ENCODE data around the gene COL23A1.

Gene COL23A1

DNA sequence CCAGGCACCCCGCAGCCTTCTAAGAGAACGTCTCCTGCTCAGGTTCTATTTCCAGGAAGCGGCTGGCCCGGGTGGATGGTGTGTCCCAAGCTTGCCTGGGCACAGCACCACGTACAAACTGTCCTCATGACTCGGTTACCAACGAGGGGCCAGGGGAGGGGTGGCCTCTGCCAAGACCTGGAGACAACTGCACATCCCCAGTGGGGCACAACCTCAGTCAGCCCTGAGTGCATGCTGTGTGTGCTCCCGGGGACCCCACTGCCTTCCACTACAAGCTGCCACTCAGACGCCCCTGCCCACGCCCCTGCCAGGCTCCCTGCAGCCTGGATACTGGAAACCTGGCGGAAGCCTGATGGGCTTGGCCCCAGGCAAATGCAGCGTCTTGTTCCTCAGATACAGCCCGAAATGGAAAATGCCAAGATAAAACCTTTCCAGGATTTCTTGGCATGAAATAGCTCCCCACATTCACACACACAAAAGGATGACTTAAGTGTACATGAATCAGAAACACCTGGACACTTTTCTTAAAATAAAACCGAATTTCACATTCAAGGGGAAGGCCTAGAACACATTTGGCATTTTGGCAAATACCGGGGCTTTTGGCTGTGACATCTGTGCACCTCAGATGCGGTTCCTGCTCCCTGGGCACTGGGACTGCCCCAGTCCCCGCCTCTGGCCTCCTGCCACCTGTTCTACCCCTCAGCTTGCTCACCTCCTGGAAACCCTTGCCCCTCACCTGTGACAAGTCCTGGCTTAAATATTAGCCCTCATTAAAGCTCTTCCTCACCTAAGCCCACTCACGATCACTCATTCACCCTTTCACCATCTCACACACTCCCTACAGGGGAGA is 62.5 kb downstream of the COL23A1 start:
- no peak for DNase-seq

DNA sequence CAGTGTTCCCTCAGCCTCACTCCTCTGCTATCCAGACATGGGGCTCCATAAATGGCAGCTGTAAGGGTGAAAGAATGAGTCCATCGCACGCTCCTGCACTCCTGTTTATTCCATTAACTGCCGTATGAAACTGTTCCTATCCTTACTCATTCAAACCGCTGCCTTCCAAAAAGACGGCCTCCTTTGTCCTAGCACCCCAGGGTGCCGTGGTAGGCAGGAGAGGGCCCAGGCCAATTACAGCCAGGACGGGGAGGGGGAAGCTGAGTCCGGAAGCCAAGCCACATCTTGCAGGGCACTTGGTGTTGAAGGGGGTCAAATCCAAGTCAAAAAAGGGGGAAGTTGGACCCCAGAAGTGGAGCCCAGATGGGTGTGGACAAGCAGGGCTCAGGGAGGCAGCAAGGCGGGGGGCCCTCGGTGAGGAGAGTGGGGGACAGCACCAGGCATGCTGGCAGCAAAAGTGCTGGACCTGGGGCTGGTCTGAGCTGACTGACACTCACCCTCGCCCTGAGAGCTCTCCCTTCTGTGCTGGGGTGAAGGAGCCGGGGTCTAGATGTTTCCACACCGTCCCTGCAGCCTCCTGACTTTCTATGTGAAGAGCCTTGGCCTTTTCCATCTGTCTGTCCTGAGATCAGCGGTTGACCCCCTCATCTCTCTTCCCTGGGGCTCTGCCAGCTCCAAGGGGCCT is 63.3 kb downstream of the COL23A1 start:
- no peak for DNase-seq

DNA sequence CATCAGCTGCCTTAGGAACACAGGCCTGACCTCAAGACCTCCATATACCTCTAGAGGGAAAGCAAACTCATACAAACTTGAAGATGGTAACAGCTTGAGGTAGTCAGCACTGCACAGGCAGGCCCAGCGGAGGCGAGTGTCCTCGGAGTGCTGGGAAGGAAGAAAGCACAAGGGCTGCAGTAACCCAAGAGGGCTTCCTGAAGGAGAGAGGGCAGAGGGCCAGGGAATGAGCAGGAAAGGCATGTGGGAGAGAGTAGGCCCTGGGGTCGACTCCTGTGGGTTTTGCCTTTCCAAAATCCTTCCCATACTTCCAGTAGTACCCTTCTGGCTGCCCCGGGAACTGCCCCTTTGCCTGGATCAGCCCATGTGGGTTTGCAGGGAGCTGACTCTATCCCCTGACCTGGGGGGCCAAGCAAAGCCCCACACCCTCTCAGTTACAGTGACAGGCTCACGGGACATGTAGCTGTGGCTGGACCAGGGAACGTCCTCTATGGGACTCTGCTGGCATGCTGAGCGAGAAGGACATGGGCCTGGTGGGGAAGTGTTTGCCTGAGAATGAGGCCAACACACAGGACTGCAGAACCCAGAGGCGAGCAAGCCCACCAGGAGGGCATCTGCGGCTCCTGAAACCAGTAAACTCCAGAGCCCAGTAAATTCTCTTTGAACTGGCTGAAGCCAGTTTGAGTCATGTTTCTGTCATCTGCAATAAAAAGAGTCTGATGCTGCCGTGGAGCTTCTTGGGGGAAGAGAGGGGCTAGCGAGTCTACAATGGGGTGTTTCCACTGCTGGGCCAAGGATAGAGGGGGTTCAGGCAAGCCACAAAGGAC is 64.1 kb downstream of the COL23A1 start:
- DNase-seq, result no peak

DNA sequence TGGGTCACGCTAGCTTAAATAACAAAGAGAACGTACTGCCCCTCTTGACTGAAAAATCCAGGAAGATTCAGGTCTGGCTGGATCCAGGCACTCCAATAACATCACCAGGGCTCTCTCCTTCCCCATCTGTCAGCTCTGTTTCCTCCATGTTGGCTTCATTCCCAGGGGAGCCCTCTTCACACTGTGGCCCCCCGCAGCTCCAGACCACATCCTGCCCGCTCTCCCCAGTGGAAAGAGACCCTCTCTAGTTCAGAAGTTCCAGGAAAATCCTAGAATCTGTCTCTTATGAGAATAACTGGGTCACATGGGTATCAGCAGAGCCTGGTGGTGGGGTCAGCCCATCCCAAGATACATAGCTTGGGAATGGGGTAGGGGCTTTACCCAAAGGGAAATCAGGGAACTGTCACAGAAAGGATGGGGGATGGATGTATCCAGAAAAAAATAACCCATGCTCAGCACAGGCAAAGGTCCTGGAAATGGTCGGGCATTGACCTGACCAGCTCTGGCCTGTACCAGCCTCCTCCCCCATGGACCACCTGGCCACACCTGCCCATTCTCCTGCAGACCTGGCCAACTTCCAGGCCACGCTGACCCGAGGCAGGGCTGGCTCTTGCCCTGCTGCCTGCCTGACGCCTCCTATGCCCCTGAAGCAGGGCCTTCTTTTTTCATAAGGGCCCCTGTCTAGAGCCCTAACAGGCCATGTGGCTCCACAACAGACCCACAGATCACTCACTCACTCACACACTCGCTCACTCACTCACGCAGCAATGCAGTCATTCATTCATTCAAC is 65.9 kb downstream of the COL23A1 start:
- DNase-seq, result no peak

DNA sequence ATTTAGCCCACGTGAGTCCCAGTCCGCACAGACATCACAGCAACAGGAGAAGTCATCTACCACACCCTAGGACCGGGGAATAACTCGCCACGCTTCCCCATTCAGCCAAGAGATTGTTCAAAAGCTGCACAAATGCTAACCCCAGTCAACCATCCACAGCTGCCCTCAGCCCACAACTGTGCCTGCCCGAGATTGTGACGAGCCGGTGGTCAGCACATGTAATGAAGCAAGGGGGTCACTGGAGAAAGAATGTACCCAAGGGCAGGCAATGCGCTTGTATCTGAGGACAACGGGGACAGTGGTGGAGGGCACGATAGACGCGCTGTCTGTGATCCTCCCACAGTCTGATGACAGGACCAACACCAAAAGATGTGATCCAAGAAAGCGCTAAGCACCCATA is 67.8 kb downstream of the COL23A1 start:
- no peak for DNase-seq

DNA sequence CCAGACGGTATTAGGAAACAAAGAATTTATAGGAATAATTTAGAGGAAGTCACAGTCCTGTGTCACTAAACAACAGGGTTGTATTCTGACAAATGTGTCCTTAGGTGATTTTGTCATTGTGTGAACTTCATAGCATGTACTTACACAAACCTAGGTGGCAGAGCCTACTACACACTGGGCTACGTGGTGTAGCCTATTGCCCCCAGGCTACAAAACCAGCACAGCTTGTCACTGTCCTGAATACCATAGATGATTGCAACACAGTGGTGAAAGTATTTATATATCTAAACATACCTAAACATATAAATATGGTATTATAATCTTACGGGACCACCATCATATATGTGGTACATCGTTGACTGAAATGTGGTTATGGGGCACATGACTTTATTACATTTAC is 69.3 kb downstream of the COL23A1 start:
- DNase-seq, result no peak

DNA sequence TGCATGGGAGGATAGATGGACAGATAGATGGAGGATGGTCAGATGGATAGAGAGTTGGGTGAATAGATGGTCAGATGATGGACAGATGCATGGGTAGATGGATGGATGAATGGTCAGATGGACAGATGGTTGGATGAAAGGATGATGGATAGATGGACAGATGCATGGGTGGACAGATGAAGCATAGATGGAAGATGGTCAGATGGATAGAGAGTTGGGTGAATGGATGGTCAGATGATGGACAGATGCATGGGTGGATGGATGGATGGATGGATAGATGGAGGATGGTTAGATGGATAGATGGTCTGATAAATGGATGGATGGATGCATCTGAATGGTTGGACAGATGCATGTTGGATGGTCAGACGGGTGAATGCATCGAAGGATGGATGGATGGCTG is 70.4 kb downstream of the COL23A1 start:
- DNase-seq, result no peak

DNA sequence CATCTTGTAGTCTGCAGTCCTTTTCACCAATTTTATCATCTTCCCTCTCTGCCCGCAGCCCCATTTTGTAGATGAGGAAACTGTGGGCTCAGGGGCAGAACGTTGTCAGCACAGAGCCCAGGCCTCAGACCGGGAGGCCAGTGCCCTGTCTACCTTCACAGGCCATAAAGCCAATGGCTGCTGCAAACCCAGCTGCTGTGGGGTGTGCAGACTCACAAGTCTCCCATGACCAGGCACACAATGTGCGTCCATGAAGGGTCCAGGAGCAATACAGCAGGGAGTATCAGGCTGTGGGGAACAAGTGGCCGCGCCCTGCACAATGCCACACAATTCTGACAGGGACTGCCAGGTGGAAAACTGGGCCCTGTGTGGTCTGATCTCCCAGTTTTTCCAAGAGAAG is 71.0 kb downstream of the COL23A1 start:
- DNase-seq, result no peak

DNA sequence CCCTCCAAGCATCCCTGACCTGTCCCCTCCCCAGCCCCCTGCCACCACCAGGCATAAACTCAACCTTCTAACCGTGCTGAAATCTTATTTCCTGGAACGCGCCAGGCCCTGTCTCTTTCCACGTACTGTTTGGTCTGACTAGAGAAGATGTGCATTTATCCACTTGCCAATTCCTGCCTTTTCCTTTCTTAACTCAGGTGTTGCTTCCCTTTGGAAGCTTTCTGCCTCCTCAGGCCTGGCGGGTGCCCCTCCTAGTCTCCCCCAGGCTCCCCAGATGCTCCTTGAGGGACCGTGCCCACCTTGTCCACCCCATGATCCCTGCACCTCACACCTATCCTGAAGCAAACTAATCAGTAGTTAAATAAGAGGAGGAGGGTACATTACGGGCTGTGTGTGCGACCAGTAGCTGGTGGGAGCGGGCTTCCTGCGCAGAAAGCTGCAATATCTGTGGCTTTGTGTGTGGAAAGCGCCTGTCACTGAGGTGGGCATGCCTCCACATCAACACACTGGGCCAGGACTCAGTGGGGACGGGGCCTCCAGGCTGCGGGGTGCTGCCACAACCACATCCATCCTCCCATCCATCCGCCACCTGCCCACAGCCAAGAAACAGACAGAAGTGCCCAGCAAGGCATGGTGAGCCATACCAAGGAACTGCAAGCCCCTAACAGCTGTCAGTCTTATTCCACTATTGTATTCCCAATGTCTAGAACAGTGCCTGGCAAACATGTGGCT is 73.5 kb downstream of the COL23A1 start:
- no peak for DNase-seq

DNA sequence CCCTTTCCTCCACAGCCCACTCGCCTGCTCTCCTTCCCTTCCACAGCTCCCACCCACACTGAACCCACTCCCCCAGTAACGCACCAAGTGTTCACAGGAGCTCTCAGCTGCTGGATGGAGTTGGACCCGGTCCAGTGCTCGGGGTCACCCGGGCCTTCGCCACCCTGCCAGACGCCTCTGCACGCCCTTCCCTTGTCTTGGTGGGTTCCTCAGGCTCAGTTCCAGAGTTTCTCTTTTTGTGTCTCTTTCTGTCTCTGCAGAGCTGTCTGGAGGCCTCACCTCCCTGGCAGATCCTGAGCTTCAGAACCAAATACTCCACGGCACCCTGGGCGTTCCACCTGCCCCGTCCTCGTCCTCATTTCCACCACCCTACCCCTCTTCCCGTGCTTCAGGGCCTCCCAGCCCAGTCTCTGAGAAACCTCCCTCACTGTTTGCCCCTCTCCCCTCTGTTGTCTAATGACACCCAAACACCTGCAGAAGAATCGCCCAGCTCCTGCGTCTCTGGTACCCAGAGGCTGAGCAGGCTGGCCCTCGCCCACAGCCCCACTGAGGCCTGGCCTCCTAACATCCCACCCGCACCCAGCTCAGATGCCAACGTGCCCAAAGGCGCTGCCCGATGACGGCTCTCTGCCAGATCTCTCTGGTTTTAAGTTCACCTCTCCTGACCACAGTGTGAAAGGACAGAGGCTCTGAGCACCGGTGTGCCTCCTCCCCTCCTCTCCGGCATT is 74.3 kb downstream of the COL23A1 start:
- DNase-seq, result no peak

DNA sequence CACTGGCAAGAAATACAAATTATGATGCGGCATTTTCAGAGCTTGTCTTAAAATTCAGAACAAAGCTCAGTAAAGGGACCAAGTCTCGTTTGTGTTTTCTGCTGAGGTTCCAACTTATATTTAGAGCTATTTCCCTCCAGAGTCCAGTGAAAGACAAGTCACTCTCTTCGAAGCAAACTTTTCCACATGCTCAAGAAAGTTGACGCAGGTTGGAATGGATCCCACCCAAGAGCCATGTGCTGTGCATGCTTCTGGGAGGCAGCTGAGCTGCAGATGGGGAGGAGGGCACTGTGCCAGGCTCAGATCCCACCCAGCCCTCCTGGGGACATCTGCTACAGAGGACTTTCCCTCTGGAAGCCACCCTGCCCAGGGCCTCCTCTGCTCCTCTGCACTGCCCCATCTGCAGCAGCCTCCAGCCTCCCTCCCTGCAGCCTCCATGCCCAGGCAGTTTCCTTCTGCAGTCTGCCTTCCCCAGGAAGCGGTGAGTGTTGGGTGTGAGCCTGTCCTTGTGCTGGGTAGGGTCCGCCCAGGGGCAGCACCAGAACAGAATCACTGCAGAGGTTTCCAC is 75.3 kb downstream of the COL23A1 start:
- no peak for DNase-seq

DNA sequence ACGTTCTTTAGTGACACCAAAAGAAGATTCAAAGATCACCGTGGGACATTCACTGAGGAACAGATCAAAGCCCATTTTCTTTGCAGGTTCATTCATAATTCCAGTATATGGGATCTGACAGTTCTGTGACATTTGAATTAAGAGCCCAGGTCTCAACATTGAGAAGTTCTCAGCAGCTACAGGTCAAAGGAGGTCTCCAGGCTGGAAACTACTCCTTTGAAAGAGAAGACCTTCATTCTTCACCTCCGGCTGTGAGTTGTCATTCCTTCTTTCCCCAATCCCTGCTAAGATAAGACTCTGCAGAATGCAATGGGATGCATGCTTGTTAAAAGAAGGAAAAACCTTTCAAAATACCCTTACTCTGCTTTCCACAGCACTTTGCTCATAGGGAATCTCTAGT is 79.0 kb downstream of the COL23A1 start:
- no peak for DNase-seq

DNA sequence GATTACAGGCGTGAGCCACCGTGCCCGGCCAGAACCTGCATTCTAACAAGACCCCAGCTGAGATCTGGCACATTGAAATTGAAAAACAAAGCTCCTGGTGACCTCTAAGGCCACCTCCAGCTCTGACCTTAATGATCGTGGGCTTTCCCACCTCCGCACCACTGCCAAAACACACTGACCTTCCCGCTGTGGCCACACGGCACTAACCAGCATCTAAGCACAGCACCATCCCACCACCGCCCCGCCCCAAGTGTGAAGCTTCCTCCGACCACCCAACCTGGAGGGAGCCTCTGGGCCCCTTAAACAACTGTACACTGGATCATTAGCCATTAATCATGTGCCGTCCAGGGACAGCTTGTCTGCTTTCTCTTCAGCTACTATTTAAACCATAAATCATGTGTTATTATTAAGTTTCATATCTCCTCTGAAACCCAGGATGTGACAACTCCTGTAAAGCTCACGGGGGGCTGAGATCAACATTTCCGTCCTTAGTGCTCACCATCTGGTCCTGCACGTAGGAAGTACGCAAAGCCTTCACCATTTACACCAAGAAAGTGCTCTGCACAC is 80.6 kb downstream of the COL23A1 start:
- no peak for DNase-seq

DNA sequence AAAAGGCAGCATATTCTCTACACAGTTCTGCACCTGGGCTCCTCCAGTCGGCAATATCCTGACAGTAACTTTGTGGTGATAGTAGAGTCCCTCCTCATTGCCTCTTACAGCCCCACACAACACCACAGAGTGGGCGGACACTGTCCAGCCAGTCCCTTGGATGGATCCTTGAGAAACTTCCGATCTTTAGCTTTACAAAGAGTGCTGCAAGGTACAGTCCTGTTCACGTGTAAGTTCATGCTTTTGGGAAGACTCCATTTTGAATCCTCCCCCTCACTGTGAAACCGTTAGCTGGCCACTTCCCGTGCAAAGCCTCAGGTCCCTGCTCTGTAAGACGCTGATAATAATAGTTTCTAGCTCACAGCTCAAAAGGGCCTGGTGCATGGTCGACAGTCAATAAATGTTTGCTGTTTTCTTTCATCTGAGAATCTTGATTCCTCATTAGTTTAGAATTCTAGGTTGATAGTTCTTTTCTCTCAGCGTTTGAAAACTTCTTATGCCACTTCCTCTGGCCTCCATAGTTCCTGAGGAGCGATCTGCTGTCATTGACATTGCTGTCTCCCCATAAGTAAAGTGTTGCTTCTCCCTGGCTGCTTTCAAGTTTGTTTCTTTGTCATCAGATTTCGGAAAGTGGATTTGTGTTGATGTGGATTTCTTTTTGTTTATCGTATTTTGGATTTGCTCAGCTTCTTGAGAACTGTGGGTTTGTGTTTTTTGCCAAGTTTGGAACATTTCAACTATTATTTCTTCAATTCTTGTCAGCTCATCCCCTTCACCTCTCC is 82.9 kb downstream of the COL23A1 start:
- DNase-seq, result no peak

DNA sequence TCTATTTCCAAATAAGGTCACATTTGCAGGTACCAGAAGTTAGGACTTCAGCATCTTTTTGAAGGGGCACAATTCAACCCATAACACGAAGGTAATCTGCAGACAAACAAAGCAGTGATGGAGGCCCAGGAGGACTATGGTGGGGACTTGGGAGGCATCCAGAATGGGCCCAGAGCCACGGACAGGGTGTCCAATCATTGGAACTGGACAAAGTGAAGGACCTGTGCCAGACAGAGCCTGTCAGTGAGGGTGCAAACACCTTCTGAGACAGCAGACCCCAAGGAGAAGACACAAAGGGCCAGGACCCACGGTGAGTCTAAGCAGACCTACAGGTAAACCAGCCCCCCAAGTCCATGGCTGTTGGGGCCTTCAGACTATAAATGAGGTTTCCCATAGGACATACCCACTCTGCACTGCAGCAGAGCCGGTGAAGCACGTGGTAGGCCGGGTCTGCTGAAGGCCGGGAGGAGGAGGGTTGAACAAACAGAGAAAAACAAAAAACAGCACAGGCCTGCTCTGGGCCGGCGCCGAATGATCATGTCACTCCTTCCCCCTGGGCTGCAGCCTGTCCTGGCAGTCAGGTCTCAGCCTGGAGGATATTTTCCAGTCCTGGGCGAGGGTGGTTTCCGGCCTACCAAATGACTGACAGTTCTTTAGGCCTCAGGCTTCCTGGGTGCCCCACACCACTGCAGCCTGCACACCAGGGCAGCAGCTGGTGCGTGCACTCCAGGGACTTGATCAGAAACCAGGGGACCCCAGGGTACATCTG is 84.4 kb downstream of the COL23A1 start:
- no peak for DNase-seq

DNA sequence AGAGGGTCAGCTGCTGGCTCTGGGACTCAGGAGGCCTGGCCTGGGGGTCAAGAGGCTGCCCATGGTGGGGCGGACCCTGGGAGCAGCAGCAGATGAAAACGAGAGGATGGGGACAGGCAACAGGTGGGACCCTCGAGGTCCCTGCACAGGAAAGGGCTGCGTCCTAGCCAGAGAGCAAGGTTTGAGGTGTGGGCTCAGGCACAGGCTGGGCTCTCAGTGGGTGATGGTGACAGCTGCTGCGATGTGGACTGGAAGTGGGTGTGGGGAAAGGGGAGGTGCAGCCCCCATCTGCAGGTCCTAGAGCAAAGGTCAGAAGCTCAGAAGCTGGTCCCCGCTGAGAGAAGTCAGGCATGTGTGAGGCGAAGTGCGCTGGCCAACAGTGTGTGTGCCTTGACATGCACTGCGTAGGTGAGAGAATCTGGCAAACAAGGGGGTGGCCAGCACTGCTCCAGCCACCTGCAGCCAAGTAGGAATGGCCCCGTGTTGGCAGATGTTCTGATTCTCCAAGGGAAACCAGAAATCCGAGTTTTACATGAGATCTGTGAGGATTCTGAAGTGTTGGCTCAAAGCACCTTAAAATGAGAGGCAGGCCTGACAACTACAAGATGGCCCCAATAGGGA is 85.7 kb downstream of the COL23A1 start:
- DNase-seq, result no peak

DNA sequence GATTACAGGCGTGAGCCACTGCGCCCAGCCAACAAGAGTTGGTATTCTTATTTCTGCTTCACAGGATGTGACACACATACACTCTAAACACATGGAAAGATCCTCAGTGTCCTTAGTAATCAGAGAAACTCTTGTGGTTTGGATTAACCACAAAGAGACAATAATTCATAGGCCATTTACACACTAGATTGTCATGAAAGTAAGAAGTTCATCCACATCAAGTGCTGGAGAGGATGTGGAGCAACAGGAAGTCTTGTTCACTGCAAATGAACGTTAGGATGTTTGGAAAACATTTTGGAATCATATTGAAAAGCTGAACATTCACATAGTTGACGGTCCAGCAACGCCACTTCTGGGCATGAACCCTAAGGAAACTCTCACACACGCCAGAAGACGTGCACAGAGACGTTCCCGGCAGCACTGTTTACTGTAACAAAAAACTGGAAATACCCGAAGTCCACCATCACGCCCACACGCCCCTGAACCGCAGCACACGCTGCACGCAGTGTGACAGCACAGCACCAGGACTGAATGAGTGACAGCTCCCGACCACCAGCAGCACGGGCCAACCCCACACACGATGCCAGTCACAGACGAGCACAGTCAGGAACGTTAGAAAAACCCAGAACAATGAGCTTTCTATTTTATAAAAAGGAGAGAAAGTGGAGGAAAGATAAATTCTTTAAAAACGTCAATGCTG is 87.6 kb downstream of the COL23A1 start:
- DNase-seq, result no peak

DNA sequence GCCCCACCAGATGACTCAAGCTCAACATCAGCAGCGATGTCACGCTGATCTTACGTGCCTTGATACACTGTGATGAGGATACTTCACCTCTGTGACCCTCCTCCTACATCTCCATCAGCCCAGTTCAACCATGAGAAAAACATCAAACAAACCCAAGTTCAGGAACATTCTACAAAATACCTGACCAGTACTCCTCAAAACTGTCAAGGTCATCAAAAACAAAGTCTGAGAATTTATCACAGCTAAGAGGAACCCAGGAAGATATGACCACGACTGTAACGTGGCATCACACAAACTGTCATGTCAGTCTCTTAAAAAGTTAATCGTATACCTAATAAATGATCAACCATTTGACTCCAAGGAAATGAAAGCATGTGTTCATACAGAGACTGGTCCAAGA is 90.8 kb downstream of the COL23A1 start:
- no peak for DNase-seq
